Effector memory CD8-positive, alpha-beta T cell (primary cell): ENCODE measurements around the gene CAMLG.
"Not testable (repeated sequence)": the region's sequence is repeated elsewhere in the genome, so short reads cannot be mapped to it uniquely, and the experiment has no call there.

Source experiments
- ATAC-seq: fragments of 150-1000 bp; cut with Tn5 transposase; replicated peaks from 2 replicates; pipeline ENCODE4 v1.10.0; 2021; ENCODE audit warnings: mild to moderate bottlenecking, moderate library complexity
- DNase-seq, 3 experiments: peaks; one replicate each; pipeline ENCODE4 v3.0.0; 2021
- H3K27ac Mint-ChIP-seq, 2 donors: one replicate each; pipeline ENCODE4 v1.8.0; 2022; ENCODE audit warnings: mild to moderate bottlenecking in 2 of 2, mixed read lengths in 2 of 2, moderate library complexity in 2 of 2
- H3K27me3 Mint-ChIP-seq, 2 donors: one replicate each; pipeline ENCODE4 v1.8.0; 2022; ENCODE audit warnings: mixed read lengths in 2 of 2
- H3K36me3 Mint-ChIP-seq: one replicate; pipeline ENCODE4 v1.8.0; 2022; ENCODE audit warnings: mild to moderate bottlenecking, moderate library complexity, mixed read lengths; ENCODE audit not compliant: insufficient read depth
- H3K4me1 Mint-ChIP-seq, 2 donors: one replicate each; pipeline ENCODE4 v1.8.0; 2022; ENCODE audit warnings: low read depth in 2 of 2, mixed read lengths in 2 of 2
- H3K4me3 Mint-ChIP-seq, 2 donors: one replicate each; pipeline ENCODE4 v1.8.0; 2022; ENCODE audit warnings: mild to moderate bottlenecking in 2 of 2, mixed read lengths in 2 of 2, moderate library complexity in 2 of 2
- H3K9me3 Mint-ChIP-seq, 2 donors: one replicate each; pipeline ENCODE4 v1.8.0; 2022; ENCODE audit warnings: mixed read lengths in 2 of 2
- total RNA-seq, 9 experiments: gene quantifications; one replicate each; lab custom pipeline; 2026; lab: John Stamatoyannopoulos, UW

The CAMLG gene
- total RNA-seq = 46.4 to 84.8 (median 55.2) reads per million in 9 experiments

DNA sequence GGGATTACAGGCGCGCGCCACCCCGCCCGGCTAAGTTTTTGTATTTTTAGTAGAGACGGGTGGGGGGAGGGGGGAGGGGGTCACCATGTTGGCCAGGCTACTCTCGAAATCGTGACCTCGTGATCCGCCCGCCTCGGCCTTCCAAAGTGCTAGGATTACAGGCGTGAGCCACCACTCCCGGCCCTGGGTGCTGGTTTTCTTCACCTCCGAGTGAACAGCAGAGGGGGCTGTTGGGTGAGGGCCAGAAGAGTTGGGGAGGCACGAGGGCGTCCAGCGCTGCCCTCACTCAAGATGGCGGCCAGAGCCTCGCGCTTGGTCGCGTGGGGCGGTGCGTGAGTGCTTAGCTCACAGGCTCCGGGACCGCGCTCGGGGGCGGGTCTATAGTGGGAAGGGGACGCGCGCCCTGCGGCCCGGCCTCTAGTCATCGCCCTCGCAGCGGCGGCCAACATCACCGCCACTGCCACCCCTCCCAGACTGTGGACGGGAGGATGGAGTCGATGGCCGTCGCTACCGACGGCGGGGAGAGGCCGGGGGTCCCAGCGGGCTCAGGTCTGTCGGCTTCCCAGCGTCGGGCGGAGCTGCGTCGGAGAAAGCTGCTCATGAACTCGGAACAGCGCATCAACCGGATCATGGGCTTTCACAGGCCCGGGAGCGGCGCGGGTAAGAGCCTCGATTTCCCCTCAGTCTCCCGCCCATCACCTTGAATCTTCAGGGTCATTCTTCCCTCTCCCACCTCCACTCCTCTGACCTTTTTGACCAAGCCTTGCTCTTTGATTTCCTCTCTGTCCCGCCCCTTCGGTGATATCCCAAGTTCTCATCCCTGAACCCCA, at the start of gene CAMLG:
Gene CAMLG (plus strand): TSS at position 416 of the 830 bp plus-strand sequence. CDS start 73 bp downstream, at position 489.
- peaks cover 22 to 24% of the 10 kb centered on the region in 2 donors for H3K4me1 Mint-ChIP-seq
- ATAC-seq (peak; percentile 97), DNase-seq (peak; percentile 97 to 98 (median 97))
- H3K27ac Mint-ChIP-seq = peak within 1 kb of the TSS; percentile 91 to 96
- H3K9me3 Mint-ChIP-seq = no peaks in the 10 kb centered on the region
- H3K27me3 Mint-ChIP-seq = no peaks in the 10 kb centered on the region
- H3K4me3 Mint-ChIP-seq = peak within 1 kb of the TSS; percentile 94 to 99
- H3K36me3 Mint-ChIP-seq = peaks cover 10% of the 10 kb centered on the region

DNA sequence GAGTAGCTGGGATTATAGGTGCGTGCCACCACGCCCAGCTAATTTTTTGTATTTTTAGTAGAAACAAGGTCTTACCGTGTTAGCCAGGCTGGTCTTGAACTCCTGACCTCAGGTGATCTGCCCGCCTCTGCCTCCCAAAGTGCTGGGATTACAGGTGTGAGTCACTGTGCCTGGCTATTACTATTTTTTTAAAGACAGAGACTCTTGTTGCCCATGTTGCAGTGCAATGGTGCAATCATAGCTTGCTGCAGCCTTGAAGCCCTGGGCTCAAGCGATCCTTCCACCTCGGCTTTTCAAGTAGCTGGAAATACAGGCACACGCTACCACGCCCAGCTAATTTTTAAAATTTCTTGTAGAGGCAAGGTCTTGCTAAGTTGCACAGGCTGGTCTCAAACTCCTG, 48.2 kb upstream of the CAMLG start:
- H3K27ac Mint-ChIP-seq, DNase-seq, H3K4me1 Mint-ChIP-seq, H3K9me3 Mint-ChIP-seq, ATAC-seq, H3K27me3 Mint-ChIP-seq, H3K4me3 Mint-ChIP-seq: not testable (repeated sequence)
- H3K36me3 Mint-ChIP-seq = peaks cover 62% of the 10 kb centered on the region

DNA sequence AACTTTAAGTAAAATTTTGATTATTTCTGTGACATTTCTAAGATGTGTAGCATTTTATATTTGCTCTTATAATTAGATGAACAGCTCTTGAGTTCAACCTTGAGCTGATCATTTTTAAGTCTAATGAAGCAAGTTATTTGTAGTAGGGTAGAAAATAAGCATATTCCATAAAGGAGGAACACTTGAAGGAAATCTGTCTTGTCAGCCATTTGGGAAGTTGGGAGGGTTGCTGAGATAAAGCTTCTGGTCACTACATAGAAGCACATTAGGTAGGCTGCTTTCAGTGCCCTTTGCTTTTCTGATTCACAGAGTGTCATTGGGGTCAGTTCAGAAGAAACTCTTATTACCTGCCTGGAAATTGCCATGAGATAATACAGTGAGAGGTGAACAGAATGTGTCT, 45.6 kb upstream of the CAMLG start:
- Mint-ChIP-seq H3K4me3 (no peak overlapping the region), H3K36me3 (peaks cover 69% of the 10 kb centered on the region), H3K27me3 (no peaks in the 10 kb centered on the region), H3K9me3 (no peaks in the 10 kb centered on the region), H3K27ac (peak overlapping the region in 1 of 2 donors; percentile 13), H3K4me1 (no peaks in the 10 kb centered on the region)
- ATAC-seq (no peak), DNase-seq (no peak)

DNA sequence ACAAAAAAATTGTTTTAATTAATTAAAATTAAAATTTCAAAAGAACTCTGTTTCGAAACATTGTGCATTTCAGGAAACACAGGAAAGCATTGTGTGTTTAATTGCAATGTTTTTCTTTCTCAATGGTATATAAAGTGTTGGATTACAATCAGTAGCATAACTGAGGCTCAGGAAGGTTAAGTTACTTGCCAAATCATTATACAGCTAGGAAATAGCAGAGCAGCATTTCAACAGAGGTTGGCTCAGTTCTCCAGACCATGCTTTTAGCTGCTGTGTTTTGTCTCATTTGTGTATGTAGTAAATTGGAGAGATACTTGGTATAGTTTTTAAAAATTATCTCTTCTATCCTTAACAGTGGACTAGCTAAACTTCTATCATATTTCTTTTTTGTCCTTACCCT, 30.0 kb upstream of the CAMLG start:
- ATAC-seq = no peak

DNA sequence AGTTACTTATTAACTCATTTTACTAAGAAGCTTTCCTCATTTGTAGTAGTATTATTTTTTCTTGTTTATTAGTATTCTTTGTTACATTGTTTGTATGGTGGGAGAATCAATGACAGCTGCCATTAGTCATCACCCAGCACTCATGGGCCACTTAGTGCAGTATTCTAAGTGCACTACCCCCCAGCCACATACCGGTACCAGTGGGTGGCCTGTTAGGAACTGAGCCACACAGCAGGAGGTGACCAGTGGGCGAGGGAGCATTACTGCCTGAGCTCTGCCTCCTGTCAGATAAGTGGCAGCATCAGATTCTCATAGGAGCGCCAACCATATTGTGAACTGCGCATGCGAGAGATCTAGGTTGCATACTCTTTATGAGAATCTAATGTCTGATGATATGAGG, 24.2 kb upstream of the CAMLG start:
- ATAC-seq (no peak), DNase-seq (no peak)
- H3K36me3 Mint-ChIP-seq = peaks cover 81% of the 10 kb centered on the region
- no peak overlapping the region for H3K4me3 Mint-ChIP-seq
- H3K9me3 Mint-ChIP-seq = no peaks in the 10 kb centered on the region
- no peak overlapping the region for H3K27ac Mint-ChIP-seq
- no peaks in the 10 kb centered on the region for H3K27me3 Mint-ChIP-seq
- no peaks in the 10 kb centered on the region for H3K4me1 Mint-ChIP-seq

More for the DNA sequence above, 30.0 kb upstream of the CAMLG start:
- no peak for DNase-seq
- peaks cover 70% of the 10 kb centered on the region for H3K36me3 Mint-ChIP-seq
- H3K9me3 Mint-ChIP-seq = no peaks in the 10 kb centered on the region
- no peaks in the 10 kb centered on the region for H3K4me1 Mint-ChIP-seq
- no peaks in the 10 kb centered on the region for H3K27me3 Mint-ChIP-seq
- no peak overlapping the region for H3K27ac Mint-ChIP-seq
- no peak overlapping the region for H3K4me3 Mint-ChIP-seq

DNA sequence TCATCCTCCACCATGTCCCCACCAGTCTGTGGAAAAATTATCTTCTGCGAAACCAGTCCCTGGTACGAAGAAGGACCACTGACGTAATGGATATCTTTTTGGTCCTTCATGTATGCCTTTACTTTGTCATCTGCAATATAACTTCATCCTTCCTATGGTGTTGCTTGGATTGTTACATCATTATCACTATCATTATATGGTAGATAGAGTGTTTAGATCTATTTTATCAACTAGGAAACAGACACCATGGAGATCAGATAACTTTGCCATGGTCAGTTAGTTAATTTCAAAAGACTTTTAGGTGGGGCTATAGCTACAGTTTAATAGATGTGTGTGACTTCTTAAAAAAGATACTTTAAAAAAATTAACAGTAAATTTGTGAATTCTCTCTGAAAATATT, 23.8 kb upstream of the CAMLG start:
- Mint-ChIP-seq H3K4me1 (no peaks in the 10 kb centered on the region), H3K27me3 (no peaks in the 10 kb centered on the region), H3K27ac (no peak overlapping the region), H3K9me3 (no peaks in the 10 kb centered on the region), H3K36me3 (peaks cover 81% of the 10 kb centered on the region), H3K4me3 (no peak overlapping the region)
- ATAC-seq = no peak
- DNase-seq = no peak

DNA sequence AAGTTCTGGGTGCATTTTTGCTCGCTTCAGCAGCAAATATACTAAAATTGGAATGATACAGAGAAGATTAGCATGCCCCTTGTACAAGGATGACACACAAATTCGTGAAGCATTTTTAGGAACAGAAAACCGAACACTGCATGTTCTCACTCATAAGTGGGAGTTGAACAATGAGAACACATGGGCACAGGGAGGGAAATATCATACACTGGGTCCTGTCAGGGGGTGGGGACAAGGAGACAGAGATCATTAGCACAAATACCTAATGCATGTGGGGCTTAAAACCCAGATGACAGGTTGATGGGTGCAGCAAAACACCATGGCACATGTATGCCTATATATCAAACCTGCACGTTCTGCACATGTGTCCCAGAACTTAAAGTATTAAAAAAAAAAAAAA, 22.9 kb upstream of the CAMLG start:
- H3K27me3 Mint-ChIP-seq, H3K4me1 Mint-ChIP-seq, H3K27ac Mint-ChIP-seq, DNase-seq, H3K4me3 Mint-ChIP-seq, H3K9me3 Mint-ChIP-seq, ATAC-seq: not testable (repeated sequence)
- peaks cover 73% of the 10 kb centered on the region for H3K36me3 Mint-ChIP-seq

DNA sequence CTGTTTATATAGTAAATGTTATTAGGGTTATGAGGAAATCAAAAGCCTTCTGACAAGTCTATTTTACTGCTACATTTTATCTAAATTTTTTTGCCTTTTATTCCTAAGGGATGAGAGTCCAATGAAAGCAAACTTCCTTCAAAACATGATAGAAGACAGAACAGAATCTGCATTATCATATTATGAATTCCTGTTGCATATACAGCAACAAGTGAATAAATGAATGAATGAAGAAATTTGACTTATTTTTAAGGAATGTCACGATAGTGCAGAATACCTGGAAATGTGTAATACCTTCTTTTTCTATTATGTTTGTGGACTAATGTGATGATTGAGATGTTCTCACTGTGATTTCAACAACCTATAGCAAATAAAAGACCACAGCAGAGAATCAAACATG, 13.5 kb upstream of the CAMLG start:
- DNase-seq = no peak
- H3K4me3 Mint-ChIP-seq = no peak overlapping the region
- no peaks in the 10 kb centered on the region for H3K4me1 Mint-ChIP-seq
- no peak overlapping the region for H3K27ac Mint-ChIP-seq
- H3K9me3 Mint-ChIP-seq = no peaks in the 10 kb centered on the region
- no peak for ATAC-seq
- H3K36me3 Mint-ChIP-seq = peaks cover 40% of the 10 kb centered on the region
- H3K27me3 Mint-ChIP-seq = no peaks in the 10 kb centered on the region

DNA sequence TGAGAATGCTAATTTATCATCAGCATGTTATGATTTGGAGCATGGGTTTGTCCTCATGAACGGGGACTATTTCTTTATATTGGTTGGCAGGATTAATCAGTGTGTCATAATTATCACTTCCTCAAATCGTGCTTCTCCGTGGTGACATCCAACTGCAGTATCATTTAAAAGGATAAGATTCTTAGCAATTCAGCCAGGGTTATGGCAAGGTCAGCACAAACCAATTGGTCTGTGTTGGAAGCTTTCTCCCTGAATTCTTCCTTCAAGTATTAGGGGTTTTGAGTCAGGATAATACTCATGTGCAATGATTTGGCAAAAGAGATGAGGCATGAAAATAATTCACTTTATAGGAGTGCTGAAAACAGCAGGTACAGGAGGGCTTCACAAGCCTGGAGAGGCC, 5.5 kb upstream of the CAMLG start:
- H3K27me3 Mint-ChIP-seq = no peaks in the 10 kb centered on the region
- no peak overlapping the region for H3K27ac Mint-ChIP-seq
- H3K36me3 Mint-ChIP-seq = no peaks in the 10 kb centered on the region
- no peaks in the 10 kb centered on the region for H3K9me3 Mint-ChIP-seq
- DNase-seq (no peak), ATAC-seq (no peak)
- H3K4me3 Mint-ChIP-seq = no peak overlapping the region
- peaks cover 0 to 2% of the 10 kb centered on the region in 2 donors for H3K4me1 Mint-ChIP-seq

DNA sequence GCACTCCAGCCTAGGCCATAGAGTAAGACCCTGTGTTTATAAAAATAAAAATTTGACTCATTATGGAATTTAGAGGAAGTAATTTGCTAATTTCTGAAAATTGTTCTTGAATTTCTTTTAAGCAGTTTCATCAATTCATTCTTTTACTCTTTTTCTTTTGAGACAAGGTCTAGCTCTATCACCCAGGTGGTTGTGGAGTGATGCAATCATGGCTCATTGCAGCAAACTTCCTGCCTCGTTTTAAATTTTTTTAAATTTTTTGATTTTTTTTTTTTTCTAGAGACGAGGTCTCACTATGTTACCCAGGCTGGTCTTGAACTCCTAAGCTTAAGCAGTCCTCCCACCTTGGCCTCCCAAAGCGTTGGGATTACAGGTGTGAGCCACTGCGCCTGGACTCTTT, 3.1 kb upstream of the CAMLG start:
- peaks cover 10% of the 10 kb centered on the region for H3K36me3 Mint-ChIP-seq
- ATAC-seq (no peak), DNase-seq (no peak)
- H3K4me1 Mint-ChIP-seq = peaks cover 16 to 17% of the 10 kb centered on the region in 2 donors
- no peaks in the 10 kb centered on the region for H3K27me3 Mint-ChIP-seq
- no peak overlapping the region for H3K27ac Mint-ChIP-seq
- no peak overlapping the region for H3K4me3 Mint-ChIP-seq
- H3K9me3 Mint-ChIP-seq = no peaks in the 10 kb centered on the region

DNA sequence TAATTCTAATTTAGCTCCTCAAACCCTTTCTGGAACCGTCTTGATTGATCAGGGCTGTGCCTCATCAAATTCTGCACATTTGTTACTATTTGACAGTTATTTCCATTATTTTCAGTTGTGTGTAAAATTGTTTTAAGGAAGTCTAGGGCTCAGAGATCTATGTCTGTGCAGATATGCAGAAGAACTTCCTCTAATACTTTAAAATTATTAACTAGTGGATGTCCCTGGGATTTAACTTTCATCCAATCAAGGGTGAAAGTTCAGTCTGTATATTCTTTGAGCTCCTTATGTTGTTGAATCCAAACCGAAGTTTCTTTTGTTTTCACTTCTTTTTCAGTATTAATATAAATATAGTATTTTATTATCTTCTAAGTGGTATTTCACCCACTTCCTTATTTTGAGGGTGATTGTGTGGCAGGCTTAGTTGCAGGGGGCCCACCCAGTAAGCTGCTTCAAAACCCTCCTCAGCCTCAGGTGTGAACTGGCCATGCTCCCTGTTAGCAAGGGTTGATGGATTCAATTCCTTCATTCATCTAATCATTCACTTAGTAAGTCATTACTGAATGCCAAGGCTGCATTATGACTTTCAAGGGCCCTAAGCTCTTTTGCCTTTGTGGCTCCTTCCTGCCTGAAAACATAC, 2.1 kb upstream of the CAMLG start:
- Mint-ChIP-seq H3K36me3 (peaks cover 10% of the 10 kb centered on the region), H3K4me3 (no peak overlapping the region), H3K4me1 (peaks cover 19 to 21% of the 10 kb centered on the region in 2 donors), H3K9me3 (no peaks in the 10 kb centered on the region), H3K27me3 (no peaks in the 10 kb centered on the region), H3K27ac (no peak overlapping the region)
- ATAC-seq (no peak), DNase-seq (no peak)

DNA sequence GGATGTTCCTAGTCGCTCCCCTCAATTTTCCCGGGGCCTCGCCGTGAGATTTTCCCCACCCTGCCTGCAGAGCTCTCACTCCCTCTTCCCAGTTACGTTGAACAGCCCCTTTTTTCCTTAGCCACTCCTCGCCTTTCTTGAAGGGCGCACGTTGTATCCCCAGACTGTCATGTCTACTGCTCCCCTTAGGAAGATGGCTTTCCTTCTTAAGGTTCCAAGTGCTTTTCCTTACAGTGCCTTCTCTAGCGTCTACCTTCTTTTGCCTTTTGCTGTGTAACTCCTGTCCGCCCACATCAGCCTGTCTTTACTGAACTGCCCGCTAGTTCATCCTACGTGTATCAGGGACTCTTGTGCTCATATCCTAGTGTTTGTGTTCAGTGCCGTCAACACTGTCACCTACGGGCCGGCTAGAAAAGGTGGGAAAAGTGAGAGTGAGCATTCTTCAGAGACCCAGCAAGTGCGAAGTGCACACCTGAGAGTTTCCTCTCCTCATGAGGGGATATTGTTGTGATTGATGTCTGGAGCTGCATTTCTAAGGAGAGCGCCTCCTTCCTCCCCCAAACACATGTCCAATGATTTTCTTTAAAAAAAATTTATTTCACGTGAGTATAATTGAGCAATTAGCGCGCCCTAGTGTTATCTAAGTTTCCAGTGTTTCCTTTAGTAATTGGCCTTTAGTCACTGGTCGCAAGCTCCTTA, 764 bp downstream of the CAMLG start:
- Mint-ChIP-seq H3K9me3 (no peaks in the 10 kb centered on the region), H3K27me3 (no peaks in the 10 kb centered on the region), H3K36me3 (peaks cover 13% of the 10 kb centered on the region), H3K4me3 (peak overlapping the region; percentile 94 to 99), H3K4me1 (peaks cover 22 to 24% of the 10 kb centered on the region in 2 donors), H3K27ac (peak overlapping the region; percentile 91 to 96)
- DNase-seq (peak in 2 of 3 experiments; percentile 15 to 31), ATAC-seq (peak; percentile 10)

DNA sequence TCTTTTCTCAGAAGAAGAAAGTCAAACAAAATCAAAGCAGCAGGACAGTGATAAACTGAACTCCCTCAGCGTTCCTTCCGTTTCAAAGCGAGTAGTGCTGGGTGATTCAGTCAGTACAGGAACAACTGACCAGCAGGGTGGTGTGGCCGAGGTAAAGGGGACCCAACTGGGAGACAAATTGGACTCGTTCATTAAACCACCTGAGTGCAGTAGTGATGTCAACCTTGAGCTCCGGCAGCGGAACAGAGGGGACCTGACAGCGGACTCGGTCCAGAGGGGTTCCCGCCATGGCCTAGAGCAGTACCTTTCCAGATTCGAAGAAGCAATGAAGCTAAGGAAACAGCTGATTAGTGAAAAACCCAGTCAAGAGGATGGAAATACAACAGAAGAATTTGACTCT, 2.7 kb downstream of the CAMLG start:
- Mint-ChIP-seq H3K9me3 (no peaks in the 10 kb centered on the region), H3K4me1 (peaks cover 22 to 24% of the 10 kb centered on the region in 2 donors), H3K27me3 (no peaks in the 10 kb centered on the region), H3K27ac (no peak overlapping the region), H3K36me3 (peaks cover 20% of the 10 kb centered on the region), H3K4me3 (no peak overlapping the region)
- ATAC-seq = no peak
- DNase-seq = no peak
